GM04504 (cell line): Measurements from ENCODE around the gene FAM161A.
"Not testable (repeated sequence)": the region's sequence is repeated elsewhere in the genome, so short reads cannot be mapped to it uniquely, and the experiment has no call there.

Source experiments
- DNase-seq: peaks from one replicate; pipeline ENCODE4 v3.0.0-alpha.2; 2012; ENCODE audit warnings: low read depth

FAM161A gene, protein sequence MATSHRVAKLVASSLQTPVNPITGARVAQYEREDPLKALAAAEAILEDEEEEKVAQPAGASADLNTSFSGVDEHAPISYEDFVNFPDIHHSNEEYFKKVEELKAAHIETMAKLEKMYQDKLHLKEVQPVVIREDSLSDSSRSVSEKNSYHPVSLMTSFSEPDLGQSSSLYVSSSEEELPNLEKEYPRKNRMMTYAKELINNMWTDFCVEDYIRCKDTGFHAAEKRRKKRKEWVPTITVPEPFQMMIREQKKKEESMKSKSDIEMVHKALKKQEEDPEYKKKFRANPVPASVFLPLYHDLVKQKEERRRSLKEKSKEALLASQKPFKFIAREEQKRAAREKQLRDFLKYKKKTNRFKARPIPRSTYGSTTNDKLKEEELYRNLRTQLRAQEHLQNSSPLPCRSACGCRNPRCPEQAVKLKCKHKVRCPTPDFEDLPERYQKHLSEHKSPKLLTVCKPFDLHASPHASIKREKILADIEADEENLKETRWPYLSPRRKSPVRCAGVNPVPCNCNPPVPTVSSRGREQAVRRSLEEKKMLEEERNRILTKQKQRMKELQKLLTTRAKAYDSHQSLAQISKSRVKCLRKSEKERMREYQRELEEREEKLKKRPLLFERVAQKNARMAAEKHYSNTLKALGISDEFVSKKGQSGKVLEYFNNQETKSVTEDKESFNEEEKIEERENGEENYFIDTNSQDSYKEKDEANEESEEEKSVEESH

DNA sequence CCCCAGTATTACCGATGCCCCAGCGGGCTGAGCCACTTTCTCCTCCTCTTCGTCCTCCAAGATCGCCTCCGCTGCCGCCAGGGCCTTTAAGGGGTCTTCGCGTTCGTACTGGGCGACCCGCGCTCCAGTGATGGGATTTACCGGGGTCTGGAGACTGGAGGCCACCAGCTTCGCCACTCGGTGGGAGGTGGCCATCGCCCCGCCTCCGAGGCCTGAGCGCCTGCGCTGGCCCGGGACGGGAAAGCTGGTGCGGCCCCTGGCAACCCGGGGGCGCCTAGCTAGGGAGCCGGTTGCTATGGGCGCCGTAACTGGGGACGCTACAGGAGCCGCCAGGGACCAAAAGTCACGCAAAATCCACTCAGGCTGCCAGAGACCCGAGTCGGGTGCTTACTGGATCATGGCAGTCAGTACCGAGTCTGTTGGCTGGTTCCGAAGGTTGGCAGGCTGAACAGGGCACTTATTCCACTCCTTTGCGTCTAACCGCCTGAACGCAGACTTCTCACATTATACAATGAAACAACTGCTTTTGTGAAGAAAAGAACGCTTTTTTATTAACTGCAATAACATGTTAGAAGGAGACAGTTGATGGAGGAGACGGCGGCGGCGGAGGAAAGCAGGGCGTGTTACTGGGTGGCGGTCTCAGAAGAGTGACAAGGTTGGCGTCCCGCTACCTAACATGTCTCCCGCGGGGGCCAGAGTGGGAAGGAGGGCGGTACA is at the start of gene FAM161A:
FAM161A (minus strand) TSS at position 214 of the 717 bp plus-strand sequence; CDS start at position 195, 19 bp downstream.
- DNase-seq = peak; percentile 62

DNA sequence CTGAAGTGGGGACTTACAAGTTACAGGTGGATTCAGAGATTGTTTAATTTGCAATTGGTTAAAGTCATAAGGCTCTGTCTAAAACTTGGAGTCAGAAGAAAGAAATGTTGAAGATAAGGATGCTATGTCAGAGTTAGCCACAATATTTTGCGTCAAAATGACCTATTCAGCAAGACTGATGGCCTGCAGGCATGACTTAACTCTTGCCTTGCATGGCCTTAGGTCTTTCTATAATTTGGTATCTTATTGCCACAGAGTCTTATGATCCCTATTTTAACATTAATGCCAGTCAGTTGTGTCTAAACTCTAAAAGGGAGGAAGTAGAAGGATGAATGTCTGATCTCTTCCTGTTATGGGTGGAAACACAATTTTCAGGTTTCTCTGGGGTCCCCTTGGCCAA is 46.4 kb upstream of the FAM161A start:
- no peak for DNase-seq

- no peak for DNase-seq
Observed at GRCh38 chr2:61898810-61899209, 45.0 kb upstream of the FAM161A start.

DNA sequence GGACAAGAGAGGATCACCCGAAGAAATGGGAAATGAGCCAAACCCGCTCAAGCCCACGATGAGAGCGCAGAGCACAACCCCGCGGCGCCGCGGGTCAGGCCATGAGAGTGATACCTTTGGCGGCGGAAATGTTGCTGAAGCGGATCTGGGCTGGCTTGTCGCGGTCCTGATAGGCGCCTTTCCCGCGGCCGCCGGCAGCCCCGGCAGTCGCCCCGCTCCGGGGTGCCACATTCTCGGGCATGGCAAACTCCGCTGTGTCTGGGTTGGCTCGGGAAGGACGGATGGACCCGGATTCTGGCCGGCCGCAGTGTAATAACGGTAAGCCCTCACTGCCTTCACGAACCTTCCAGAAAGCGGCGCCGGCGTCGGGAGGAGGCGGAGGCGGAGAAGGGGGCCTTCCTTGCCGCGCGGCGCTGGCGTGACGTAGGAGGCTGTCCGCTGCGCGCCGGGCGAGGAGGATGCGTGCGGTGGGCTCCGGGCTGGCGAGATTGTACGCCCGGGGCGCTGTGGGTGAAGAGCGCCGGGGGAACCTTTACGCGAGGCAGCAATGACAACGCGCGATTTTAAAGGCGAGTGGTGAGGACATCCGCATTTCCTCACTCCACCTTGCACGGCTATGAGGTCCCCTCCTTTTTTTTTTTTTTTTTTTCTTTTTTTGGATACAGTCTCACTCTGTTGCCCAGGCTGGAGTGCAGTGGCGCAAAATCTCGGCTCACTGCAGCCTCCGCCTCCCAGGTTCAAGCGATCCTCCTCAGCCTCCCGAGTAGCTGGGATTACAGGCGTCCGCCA is 34.6 kb upstream of the FAM161A start, which contains the start of gene CCT4:
CCT4 (minus strand) TSS at position 390 of the 789 bp plus-strand sequence; CDS start at position 241, 149 bp downstream.
- DNase-seq = peak; percentile 62

DNA sequence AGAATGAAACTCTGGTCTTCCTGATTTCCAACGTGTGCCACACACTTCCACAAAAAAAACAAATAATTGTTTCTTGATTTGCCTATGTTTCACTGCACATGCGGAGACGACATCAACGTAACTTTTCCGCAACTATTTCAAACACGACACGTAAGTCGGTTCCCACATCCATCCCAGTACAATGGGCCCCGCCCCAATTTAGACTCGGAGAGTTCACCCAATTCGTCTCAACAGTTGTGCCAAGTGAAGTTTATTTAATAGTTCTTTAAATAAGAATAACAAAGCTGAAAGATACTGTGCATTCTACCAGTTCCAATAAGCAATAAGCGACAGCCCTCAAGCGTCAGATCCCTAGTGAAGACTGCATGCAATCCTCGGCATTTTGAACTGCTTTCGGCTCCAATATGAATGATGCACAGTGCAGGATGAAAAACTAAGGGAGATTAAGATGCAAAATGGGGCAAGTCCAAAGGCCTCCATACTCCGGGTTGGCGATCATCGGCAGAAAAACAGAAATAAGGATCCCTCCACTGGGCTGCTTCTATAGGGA is 33.9 kb upstream of the FAM161A start:
- DNase-seq = peak; percentile 12

DNA sequence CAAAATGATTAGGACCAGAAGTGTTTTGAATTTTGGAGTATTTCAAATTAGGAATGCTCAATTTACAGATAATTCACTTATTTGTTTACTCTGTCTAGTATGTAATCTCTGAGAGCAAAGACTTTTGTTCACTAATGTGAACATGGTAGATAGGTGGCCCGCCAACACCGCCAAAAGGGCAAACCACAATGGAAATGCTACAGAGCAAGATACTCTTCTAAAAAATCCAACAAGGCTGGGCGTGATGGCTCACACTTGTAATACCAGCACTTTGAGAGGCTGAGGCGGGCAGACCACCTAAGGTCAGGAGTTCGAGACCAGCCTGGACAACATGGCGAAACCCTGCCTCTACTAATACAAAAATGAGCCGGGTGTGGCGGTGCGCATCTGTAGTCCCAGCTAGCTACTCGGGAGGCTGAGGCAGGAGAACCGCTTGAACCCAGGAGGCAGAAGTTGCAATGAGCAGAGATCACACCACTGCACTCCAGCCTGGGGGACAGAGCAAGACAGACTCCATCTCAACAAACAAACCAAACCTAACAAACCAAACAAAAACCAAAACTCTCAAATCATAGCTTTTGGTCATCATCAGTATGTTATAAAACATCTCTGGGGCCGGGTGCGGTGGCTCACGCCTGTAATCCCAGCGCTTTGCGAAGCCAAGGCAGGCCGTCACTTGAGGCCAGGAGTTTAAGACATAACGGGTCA is 32.2 kb upstream of the FAM161A start:
- no peak for DNase-seq

- DNase-seq = no peak
Observed at GRCh38 chr2:61882850-61883249, 29.0 kb upstream of the FAM161A start.

DNA sequence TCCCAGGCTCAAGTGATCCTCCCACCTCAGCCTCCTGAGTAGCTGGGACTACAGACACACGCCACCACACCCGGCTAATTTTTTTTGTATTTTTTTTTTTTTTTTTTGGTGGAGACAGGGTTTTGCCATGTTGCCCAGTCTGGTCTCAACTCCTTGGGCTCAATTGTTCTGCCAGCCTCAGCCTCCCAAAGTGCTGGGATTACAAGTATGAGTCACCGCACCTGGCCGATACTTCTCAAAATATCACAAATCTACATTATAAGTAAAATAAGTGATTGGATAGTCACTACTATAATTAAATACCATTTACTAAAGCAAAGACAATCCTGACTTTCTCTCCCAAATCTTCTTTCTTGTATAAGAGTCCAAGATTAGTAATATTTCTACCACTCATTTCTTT is 25.5 kb upstream of the FAM161A start:
- DNase-seq = not testable (repeated sequence)

- no peak for DNase-seq
Observed at GRCh38 chr2:61878761-61879160, 24.9 kb upstream of the FAM161A start.

- no peak for DNase-seq
Observed at GRCh38 chr2:61877571-61878245, 23.8 kb upstream of the FAM161A start.

GRCh38 chr2:61876400-61876799 is 22.5 kb upstream of the FAM161A start:
- DNase-seq = no peak

GRCh38 chr2:61866482-61867089 is 12.7 kb upstream of the FAM161A start:
- not testable (repeated sequence) for DNase-seq

DNA sequence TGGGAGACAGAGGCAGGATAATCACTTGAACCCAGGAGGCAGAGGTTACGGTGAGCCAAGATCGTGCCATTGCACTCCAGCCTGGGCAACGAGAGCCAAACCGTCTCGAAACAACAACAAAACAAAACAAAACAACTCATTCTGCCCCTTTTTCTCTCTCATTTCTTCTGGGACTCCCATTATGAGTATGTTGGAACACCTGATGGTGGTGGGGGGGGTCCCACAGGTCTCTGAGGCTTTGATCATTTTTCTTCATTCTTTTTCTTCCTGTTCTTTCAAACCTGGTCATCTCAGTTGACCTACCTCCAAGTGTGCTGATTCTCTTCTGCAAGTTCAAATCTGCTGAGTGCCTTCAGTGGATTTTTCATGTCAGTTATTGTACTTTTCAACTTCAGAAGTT is 8.2 kb upstream of the FAM161A start:
- DNase-seq = no peak

DNA sequence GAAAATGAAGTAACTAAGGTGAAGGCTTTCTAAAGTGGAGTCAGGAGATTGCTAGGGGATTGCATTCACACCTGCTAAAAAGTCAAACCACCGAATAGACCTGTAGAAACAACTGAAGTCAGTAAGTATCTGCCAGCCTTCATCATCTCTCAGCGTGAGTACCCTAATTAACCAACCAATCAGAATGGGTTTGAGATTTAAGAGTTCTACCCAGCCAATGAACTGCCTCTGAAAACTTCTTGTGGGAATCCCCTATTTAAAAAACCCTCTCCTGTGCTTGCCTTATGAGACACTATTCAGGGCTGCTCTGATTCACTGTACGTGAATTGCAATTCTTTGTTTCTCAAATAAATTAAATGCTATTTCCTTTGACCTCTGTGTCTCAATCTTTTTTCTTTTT is 3.4 kb upstream of the FAM161A start:
- DNase-seq = no peak

DNA sequence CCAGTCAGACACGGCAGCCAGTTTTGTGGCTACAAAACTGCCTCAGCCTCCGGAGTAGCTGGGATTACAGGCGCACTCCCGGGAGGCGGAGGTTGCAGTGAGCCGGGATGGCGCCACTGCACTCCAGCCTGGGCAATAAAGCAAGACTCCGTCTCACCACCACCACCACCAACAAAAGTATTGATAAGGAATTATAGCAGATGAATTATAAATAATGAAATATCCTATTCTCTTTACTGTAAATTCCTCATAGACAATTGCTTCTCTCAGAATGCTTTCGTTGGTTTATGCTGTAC is 1.4 kb upstream of the FAM161A start:
- DNase-seq = no peak

DNA sequence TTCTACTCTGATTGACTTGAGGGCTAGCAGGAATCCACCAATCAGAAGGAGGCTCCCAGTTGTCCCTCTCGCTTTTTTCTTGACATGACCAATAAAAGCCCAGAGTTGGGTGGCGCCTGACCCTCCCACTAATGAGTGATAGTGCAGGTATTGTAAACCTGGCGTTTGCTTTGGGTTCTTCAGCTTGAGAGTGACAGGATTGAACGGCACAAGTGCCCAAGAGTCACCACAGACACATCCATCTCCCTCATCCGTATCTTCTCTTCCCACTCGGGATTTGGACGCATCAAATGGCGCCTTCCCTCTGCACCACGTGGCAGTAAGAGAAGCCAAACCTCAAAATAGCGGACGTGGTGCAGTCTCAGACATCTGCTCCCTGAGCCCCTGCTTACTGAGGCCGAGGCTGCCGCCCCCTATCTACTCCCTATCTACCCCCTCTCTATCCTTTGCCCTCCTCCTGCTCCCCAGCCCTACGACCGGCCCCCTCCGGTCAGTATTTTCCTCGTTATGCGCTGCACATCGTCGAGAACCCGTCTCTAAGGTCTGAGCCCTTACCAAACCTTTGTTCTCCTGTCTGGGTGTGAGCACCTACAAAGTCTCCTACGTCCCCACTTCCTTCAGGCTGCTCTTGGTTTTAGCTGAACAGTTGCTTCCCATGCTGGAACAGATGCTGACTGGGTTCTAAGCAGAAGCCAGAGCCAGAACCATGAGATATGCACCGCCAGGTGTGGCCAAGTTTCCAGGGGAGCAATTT is 881 bp upstream of the FAM161A start:
- DNase-seq = peak; percentile 89

GRCh38 chr2:61853086-61853846 is 594 bp downstream of the FAM161A start:
- DNase-seq = no peak

- DNase-seq = not testable (repeated sequence)
Observed at GRCh38 chr2:61851270-61851669, 2.6 kb downstream of the FAM161A start.
